ENCODE measurements around the gene CAMTA2.
A peak's percentile ranks its signal among the peaks of the same experiment; 100 is the strongest.
"Not testable (repeated sequence)": the region's sequence is repeated elsewhere in the genome, so short reads cannot be mapped to it uniquely, and the experiment has no call there.

Gene CAMTA2

GRCh38 chr17:4986951-4987766 lies at the start of gene CAMTA2:
TSS of gene CAMTA2 (minus strand) at chr17:4987675. CDS start at chr17:4986222, 1,453 bp downstream.
- ATAC-seq (replicated peaks; ENCODE audit: extremely low read depth, poor library complexity, severe bottlenecking) (peak; percentile 90), DNase-seq (ENCODE audit: low spot score in 2 of 2) (peak; percentile 69 to 72)
- Mint-ChIP-seq H3K27me3 (no peaks in the 10 kb centered on the region), H3K9me3 (no peaks in the 10 kb centered on the region), H3K4me1 (peaks cover 43% of the 10 kb centered on the region), H3K4me3 (peak within 1 kb of the TSS; percentile 91), H3K36me3 (ENCODE audit: insufficient read depth) (peaks cover 8% of the 10 kb centered on the region), H3K27ac (ENCODE audit: low read depth) (peak within 1 kb of the TSS; percentile 88)

DNA sequence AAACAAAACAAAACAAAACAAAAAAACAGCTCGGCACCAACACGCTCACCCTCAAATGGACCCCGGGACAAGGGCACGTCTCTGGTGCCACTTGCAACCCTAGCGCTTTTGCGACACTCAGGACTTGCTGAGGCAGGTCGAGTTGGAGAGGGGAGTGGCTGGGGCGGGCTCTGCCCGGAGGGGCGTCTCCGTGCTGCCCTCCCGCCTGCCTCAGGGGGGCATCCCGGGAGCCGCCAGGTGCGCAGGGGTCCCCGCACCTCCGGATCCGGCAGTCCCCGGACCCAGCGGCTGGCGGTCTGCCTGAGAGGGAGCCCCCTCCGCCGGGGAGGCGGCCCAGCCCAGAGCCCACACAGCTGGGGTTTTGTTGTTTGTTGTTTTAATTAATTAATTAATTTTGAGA lies 47.8 kb upstream of the CAMTA2 start, which contains the start of gene SLC52A1:
Gene SLC52A1 (minus strand): TSS at position 112 of the 400 bp plus-strand sequence. CDS start 820 bp downstream, outside the sequence.
- no peaks in the 10 kb centered on the region for H3K9me3 Mint-ChIP-seq
- ATAC-seq (replicated peaks; ENCODE audit: extremely low read depth, poor library complexity, severe bottlenecking), result no peak
- H3K4me3 Mint-ChIP-seq, result peak within 1 kb of the TSS; percentile 25
- peaks cover 28% of the 10 kb centered on the region for H3K4me1 Mint-ChIP-seq
- no peaks in the 10 kb centered on the region for H3K27me3 Mint-ChIP-seq
- H3K36me3 Mint-ChIP-seq (ENCODE audit: insufficient read depth), result peaks cover 3% of the 10 kb centered on the region
- DNase-seq (ENCODE audit: low spot score in 2 of 2), result no peak
- peak within 1 kb of the TSS; percentile 41 for H3K27ac Mint-ChIP-seq (ENCODE audit: low read depth)

GRCh38 chr17:5034651-5035050 lies 47.2 kb upstream of the CAMTA2 start:
- Mint-ChIP-seq H3K4me1 (peaks cover 26% of the 10 kb centered on the region), H3K9me3 (no peaks in the 10 kb centered on the region), H3K27me3 (no peaks in the 10 kb centered on the region), H3K4me3 (peak overlapping the region; percentile 25), H3K27ac (ENCODE audit: low read depth) (peak overlapping the region; percentile 41), H3K36me3 (ENCODE audit: insufficient read depth) (peaks cover 3% of the 10 kb centered on the region)
- DNase-seq (ENCODE audit: low spot score in 2 of 2) (no peak), ATAC-seq (replicated peaks; ENCODE audit: extremely low read depth, poor library complexity, severe bottlenecking) (no peak)

DNA sequence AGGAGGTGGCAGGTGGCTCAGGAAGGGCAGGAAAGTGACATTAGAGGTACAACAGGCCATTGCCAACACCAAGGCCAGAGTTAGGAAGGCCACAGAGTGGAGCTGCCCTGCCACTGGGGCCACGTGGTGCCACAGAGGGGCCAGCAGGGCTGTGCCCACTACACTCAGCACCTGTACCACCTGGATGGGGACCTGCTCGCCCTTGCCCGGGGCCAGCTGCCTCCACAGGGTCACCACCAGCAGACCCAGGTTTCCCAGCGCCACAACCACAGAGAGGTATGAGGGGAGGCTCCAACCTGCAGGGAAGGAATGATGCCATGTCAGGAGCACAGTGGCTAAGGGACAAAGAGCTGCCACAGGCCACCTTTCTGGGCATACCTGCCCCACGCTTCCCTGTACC lies 46.6 kb upstream of the CAMTA2 start:
- Mint-ChIP-seq H3K27ac (ENCODE audit: low read depth) (peak overlapping the region; percentile 57), H3K9me3 (no peaks in the 10 kb centered on the region), H3K4me3 (peak overlapping the region; percentile 11), H3K4me1 (peaks cover 24% of the 10 kb centered on the region), H3K36me3 (ENCODE audit: insufficient read depth) (peaks cover 3% of the 10 kb centered on the region), H3K27me3 (no peaks in the 10 kb centered on the region)
- no peak for DNase-seq (ENCODE audit: low spot score in 2 of 2)
- no peak for ATAC-seq (replicated peaks; ENCODE audit: extremely low read depth, poor library complexity, severe bottlenecking)

- H3K27ac Mint-ChIP-seq (ENCODE audit: low read depth), result peak overlapping the region; percentile 57
These were observed 46.0 kb upstream of the CAMTA2 start for GRCh38 chr17:5033352-5034015.

GRCh38 chr17:5032865-5033264 lies 45.4 kb upstream of the CAMTA2 start:
- ATAC-seq (replicated peaks; ENCODE audit: extremely low read depth, poor library complexity, severe bottlenecking) (no peak), DNase-seq (ENCODE audit: low spot score in 2 of 2) (no peak)
- no peak overlapping the region for H3K4me3 Mint-ChIP-seq
- H3K4me1 Mint-ChIP-seq, result peaks cover 24% of the 10 kb centered on the region
- H3K9me3 Mint-ChIP-seq, result no peaks in the 10 kb centered on the region
- no peak overlapping the region for H3K27ac Mint-ChIP-seq (ENCODE audit: low read depth)
- H3K36me3 Mint-ChIP-seq (ENCODE audit: insufficient read depth), result peaks cover 3% of the 10 kb centered on the region
- H3K27me3 Mint-ChIP-seq, result no peaks in the 10 kb centered on the region

More at GRCh38 chr17:5033352-5034015, 46.0 kb upstream of the CAMTA2 start:
- H3K27me3 Mint-ChIP-seq, result no peaks in the 10 kb centered on the region
- DNase-seq (ENCODE audit: low spot score in 2 of 2), result no peak
- H3K4me3 Mint-ChIP-seq, result peak overlapping the region; percentile 11
- peaks cover 24% of the 10 kb centered on the region for H3K4me1 Mint-ChIP-seq
- H3K9me3 Mint-ChIP-seq, result no peaks in the 10 kb centered on the region
- H3K36me3 Mint-ChIP-seq (ENCODE audit: insufficient read depth), result peaks cover 3% of the 10 kb centered on the region
- ATAC-seq (replicated peaks; ENCODE audit: extremely low read depth, poor library complexity, severe bottlenecking), result no peak

DNA sequence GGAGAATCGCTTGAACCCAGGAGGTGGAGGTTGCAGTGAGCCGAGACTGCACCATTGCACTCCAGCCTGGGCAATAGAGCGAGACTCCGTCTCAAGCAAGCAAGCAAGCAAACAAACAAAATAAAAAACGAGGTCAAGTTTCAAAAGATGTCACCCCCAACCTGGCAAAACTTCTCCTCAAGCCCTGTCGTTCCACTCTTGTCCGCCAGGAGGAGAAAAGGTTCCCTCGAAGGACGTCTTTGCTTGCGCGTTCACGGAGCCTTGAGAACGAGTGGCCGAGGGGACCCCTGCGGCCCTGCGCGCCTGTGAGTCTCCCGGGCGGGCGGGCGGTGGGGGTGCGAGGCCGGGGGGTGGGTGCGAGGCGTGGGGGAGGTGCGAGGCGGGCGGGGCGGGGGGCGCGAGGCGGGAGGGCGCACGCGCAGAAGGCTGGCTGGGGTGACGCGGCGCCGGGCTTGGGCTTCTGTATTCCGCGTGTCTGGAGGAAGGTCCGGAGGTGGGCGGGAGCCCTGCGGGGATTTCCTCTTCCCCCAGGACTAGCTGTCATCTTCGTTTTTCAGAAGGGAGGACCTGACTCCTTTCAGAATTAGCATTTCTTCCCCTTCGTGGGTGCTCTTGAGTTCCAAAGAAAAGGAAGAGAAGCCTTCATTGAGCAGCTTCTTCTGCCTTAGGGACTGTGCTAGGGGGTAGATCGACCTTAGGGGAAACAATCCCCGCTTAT lies 44.0 kb upstream of the CAMTA2 start:
- DNase-seq (ENCODE audit: low spot score in 2 of 2), result peak; percentile 79
- Mint-ChIP-seq H3K36me3 (ENCODE audit: insufficient read depth) (peaks cover 3% of the 10 kb centered on the region), H3K9me3 (no peaks in the 10 kb centered on the region), H3K4me3 (peak overlapping the region; percentile 82), H3K27ac (ENCODE audit: low read depth) (peak overlapping the region; percentile 94), H3K4me1 (peaks cover 24% of the 10 kb centered on the region), H3K27me3 (no peaks in the 10 kb centered on the region)
- peak; percentile 81 for ATAC-seq (replicated peaks; ENCODE audit: extremely low read depth, poor library complexity, severe bottlenecking)

GRCh38 chr17:5030168-5030567 lies 42.7 kb upstream of the CAMTA2 start:
- DNase-seq (ENCODE audit: low spot score in 2 of 2); H3K36me3 Mint-ChIP-seq (ENCODE audit: insufficient read depth); ATAC-seq (replicated peaks; ENCODE audit: extremely low read depth, poor library complexity, severe bottlenecking); H3K9me3 Mint-ChIP-seq; H3K27me3 Mint-ChIP-seq; H3K27ac Mint-ChIP-seq (ENCODE audit: low read depth): not testable (repeated sequence)
- Mint-ChIP-seq H3K4me3 (peak overlapping the region; percentile 82), H3K4me1 (peaks cover 24% of the 10 kb centered on the region)

GRCh38 chr17:5027916-5028315 lies 40.4 kb upstream of the CAMTA2 start:
- no peaks in the 10 kb centered on the region for H3K9me3 Mint-ChIP-seq
- no peaks in the 10 kb centered on the region for H3K27me3 Mint-ChIP-seq
- H3K27ac Mint-ChIP-seq (ENCODE audit: low read depth), result no peak overlapping the region
- ATAC-seq (replicated peaks; ENCODE audit: extremely low read depth, poor library complexity, severe bottlenecking) (no peak), DNase-seq (ENCODE audit: low spot score in 2 of 2) (no peak)
- H3K36me3 Mint-ChIP-seq (ENCODE audit: insufficient read depth), result peaks cover 13% of the 10 kb centered on the region
- H3K4me1 Mint-ChIP-seq, result peaks cover 19% of the 10 kb centered on the region
- no peak overlapping the region for H3K4me3 Mint-ChIP-seq

GRCh38 chr17:5027299-5027698 lies 39.8 kb upstream of the CAMTA2 start:
- Mint-ChIP-seq H3K4me3 (no peak overlapping the region), H3K9me3 (no peaks in the 10 kb centered on the region), H3K27ac (ENCODE audit: low read depth) (no peak overlapping the region), H3K4me1 (peaks cover 19% of the 10 kb centered on the region), H3K27me3 (no peaks in the 10 kb centered on the region), H3K36me3 (ENCODE audit: insufficient read depth) (peaks cover 15% of the 10 kb centered on the region)
- ATAC-seq (replicated peaks; ENCODE audit: extremely low read depth, poor library complexity, severe bottlenecking), result no peak
- no peak for DNase-seq (ENCODE audit: low spot score in 2 of 2)

- peaks cover 2% of the 10 kb centered on the region for H3K4me1 Mint-ChIP-seq
- no peak overlapping the region for H3K27ac Mint-ChIP-seq (ENCODE audit: low read depth)
These were observed 37.1 kb upstream of the CAMTA2 start for GRCh38 chr17:5024604-5025003.

GRCh38 chr17:5023588-5024147 lies 36.2 kb upstream of the CAMTA2 start:
- Mint-ChIP-seq H3K4me1 (peaks cover 7% of the 10 kb centered on the region), H3K4me3 (no peak overlapping the region), H3K36me3 (ENCODE audit: insufficient read depth) (peaks cover 30% of the 10 kb centered on the region), H3K27ac (ENCODE audit: low read depth) (no peak overlapping the region), H3K9me3 (no peaks in the 10 kb centered on the region), H3K27me3 (no peaks in the 10 kb centered on the region)
- no peak for DNase-seq (ENCODE audit: low spot score in 2 of 2)
- no peak for ATAC-seq (replicated peaks; ENCODE audit: extremely low read depth, poor library complexity, severe bottlenecking)

More at GRCh38 chr17:5024604-5025003, 37.1 kb upstream of the CAMTA2 start:
- no peak for ATAC-seq (replicated peaks; ENCODE audit: extremely low read depth, poor library complexity, severe bottlenecking)
- Mint-ChIP-seq H3K27me3 (no peaks in the 10 kb centered on the region), H3K4me3 (no peak overlapping the region), H3K9me3 (no peaks in the 10 kb centered on the region), H3K36me3 (ENCODE audit: insufficient read depth) (peaks cover 25% of the 10 kb centered on the region)
- DNase-seq (ENCODE audit: low spot score in 2 of 2), result no peak

Measured in central memory CD8-positive, alpha-beta T cell (primary cell).